ENCODE measurements around the gene PLD4.
"Not testable (repeated sequence)": the region's sequence is repeated elsewhere in the genome, so short reads cannot be mapped to it uniquely, and the experiment has no call there.

Gene PLD4

GRCh38 chr14:104941508-104942365, 17.1 kb downstream of the PLD4 start:
- DNase-seq (ENCODE audit: low read depth), result no peak

- DNase-seq (ENCODE audit: low read depth), result no peak
These were observed 17.9 kb downstream of the PLD4 start for GRCh38 chr14:104942586-104942985.

GRCh38 chr14:104943216-104944015, 18.7 kb downstream of the PLD4 start:
- DNase-seq (ENCODE audit: low read depth), result not testable (repeated sequence)

GRCh38 chr14:104944016-104944308, 19.3 kb downstream of the PLD4 start:
- DNase-seq (ENCODE audit: low read depth), result not testable (repeated sequence)

GRCh38 chr14:104944436-104945205, 19.9 kb downstream of the PLD4 start:
- DNase-seq (ENCODE audit: low read depth), result not testable (repeated sequence)

GRCh38 chr14:104945266-104945665, 20.6 kb downstream of the PLD4 start:
- DNase-seq (ENCODE audit: low read depth), result not testable (repeated sequence)

GRCh38 chr14:104945986-104946965, 21.6 kb downstream of the PLD4 start:
- not testable (repeated sequence) for DNase-seq (ENCODE audit: low read depth)

- DNase-seq (ENCODE audit: low read depth), result not testable (repeated sequence)
These were observed 22.5 kb downstream of the PLD4 start for GRCh38 chr14:104947201-104947600.

GRCh38 chr14:104947881-104948735, 23.4 kb downstream of the PLD4 start:
- not testable (repeated sequence) for DNase-seq (ENCODE audit: low read depth)

- no peak for DNase-seq (ENCODE audit: low read depth)
These were observed 24.0 kb downstream of the PLD4 start for GRCh38 chr14:104948736-104949031.

- DNase-seq (ENCODE audit: low read depth), result not testable (repeated sequence)
These were observed 24.8 kb downstream of the PLD4 start for GRCh38 chr14:104949406-104949955.

- DNase-seq (ENCODE audit: low read depth), result no peak
These were observed 25.3 kb downstream of the PLD4 start for GRCh38 chr14:104950021-104950420.

- not testable (repeated sequence) for DNase-seq (ENCODE audit: low read depth)
These were observed 26.0 kb downstream of the PLD4 start for GRCh38 chr14:104950701-104951100.

- not testable (repeated sequence) for DNase-seq (ENCODE audit: low read depth)
These were observed 27.4 kb downstream of the PLD4 start for GRCh38 chr14:104951863-104952657.

- DNase-seq (ENCODE audit: low read depth), result no peak
These were observed 28.4 kb downstream of the PLD4 start for GRCh38 chr14:104953097-104953496.

GRCh38 chr14:104953896-104954656, 29.4 kb downstream of the PLD4 start:
- DNase-seq (ENCODE audit: low read depth), result no peak

GRCh38 chr14:104954746-104955395, 30.2 kb downstream of the PLD4 start:
- DNase-seq (ENCODE audit: low read depth), result no peak

- DNase-seq (ENCODE audit: low read depth), result no peak
These were observed 30.7 kb downstream of the PLD4 start for GRCh38 chr14:104955396-104955770.

All from activated T-helper 9 cell treated with anti-CD3 and anti-CD28 coated beads, Interleukin-2, amount 50 U/mL, for 16 hours (primary cell).